Measurements from ENCODE around the gene PDE4D. TPM values are rescaled to one million over a fixed set of nuclear protein-coding genes. Genes with fewer than 3 reads are reported as not detected.
"Not testable (repeated sequence)": the region's sequence is repeated elsewhere in the genome, so short reads cannot be mapped to it uniquely, and the experiment has no call there.

The PDE4D gene
- total RNA-seq, 1 donor from 2014 or later, result 28.2 TPM

DNA sequence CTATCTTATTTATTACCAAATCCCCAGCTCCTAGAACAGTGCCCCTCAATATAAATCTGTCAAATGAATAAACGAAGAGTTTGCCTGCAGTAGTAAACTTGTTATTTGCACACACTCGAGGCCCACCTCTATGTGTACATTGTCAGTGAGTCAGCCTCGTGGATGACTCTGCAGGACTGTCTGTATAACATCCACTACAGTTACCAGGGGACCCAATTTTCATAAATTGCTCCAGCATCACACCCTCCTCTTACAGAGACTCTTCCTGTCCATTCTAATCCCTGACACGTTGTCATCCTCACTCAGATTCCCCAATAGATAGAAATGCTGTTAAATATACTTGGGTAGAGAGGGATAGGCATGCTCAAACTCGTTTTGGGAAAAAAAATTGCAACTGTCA is 832.1 kb downstream of the PDE4D start:
- Mint-ChIP-seq H3K9me3 (peaks cover 2% of the 10 kb centered on the region), H3K4me1 (no peaks in the 10 kb centered on the region), H3K27me3 (no peaks in the 10 kb centered on the region), H3K27ac (no peak overlapping the region), H3K4me3 (no peak overlapping the region), H3K36me3 (ENCODE audit: low read depth) (no peaks in the 10 kb centered on the region)
- intact Hi-C loops (cut with micrococcal nuclease), result no loop called here
- no peak for DNase-seq
- CTCF ChIA-PET, result no interaction called here
- ATAC-seq (ENCODE audit: low read depth), result no peak
- POLR2A ChIA-PET, result no interaction called here
- TF ChIP-seq, protein P1, sequence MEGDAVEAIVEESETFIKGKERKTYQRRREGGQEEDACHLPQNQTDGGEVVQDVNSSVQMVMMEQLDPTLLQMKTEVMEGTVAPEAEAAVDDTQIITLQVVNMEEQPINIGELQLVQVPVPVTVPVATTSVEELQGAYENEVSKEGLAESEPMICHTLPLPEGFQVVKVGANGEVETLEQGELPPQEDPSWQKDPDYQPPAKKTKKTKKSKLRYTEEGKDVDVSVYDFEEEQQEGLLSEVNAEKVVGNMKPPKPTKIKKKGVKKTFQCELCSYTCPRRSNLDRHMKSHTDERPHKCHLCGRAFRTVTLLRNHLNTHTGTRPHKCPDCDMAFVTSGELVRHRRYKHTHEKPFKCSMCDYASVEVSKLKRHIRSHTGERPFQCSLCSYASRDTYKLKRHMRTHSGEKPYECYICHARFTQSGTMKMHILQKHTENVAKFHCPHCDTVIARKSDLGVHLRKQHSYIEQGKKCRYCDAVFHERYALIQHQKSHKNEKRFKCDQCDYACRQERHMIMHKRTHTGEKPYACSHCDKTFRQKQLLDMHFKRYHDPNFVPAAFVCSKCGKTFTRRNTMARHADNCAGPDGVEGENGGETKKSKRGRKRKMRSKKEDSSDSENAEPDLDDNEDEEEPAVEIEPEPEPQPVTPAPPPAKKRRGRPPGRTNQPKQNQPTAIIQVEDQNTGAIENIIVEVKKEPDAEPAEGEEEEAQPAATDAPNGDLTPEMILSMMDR (IDR thresholded peaks at IDR 0.05), result no peak

DNA sequence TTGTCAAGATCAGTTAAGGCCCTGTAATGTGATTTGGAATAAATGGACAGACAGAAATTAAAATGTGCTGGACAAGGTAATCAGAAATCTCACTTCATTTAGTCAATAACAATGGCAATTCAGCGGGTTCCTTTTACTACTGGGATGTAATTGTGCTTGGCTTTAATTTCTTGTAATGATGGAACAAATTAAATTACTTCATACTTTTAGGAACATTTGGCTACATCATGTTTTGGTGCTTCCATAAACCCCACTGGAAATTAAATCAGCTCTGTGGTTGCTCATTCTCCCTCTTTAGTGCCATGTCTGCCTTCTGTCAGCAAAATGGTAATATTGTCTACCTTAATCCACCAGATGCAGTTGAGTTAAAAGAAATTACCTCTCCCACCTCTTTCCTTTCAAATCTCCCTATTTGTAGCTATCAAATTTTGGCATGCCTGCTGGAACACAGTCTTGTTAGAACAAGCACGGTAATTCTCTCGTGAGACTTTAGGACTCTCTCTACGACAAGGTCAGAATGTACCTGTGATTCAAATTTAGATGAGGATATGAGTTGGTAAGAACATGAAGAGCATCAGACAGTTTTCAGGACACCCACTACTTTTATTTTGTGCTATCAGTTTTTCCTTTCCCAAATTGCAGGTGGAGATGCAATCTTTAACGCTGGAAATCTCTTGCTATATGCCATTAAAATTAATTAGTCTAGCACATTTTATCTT is 834.4 kb downstream of the PDE4D start:
- Mint-ChIP-seq H3K9me3 (no peaks in the 10 kb centered on the region), H3K27me3 (no peaks in the 10 kb centered on the region), H3K27ac (no peak overlapping the region), H3K36me3 (ENCODE audit: low read depth) (no peaks in the 10 kb centered on the region), H3K4me1 (no peaks in the 10 kb centered on the region), H3K4me3 (no peak overlapping the region)
- ATAC-seq (ENCODE audit: low read depth) (no peak), DNase-seq (no peak)
- ChIA-PET CTCF (no interaction called here), POLR2A (no interaction called here)
- intact Hi-C loops (cut with micrococcal nuclease), result no loop called here
- TF ChIP-seq, protein P1 (IDR thresholded peaks at IDR 0.05), result no peak

DNA sequence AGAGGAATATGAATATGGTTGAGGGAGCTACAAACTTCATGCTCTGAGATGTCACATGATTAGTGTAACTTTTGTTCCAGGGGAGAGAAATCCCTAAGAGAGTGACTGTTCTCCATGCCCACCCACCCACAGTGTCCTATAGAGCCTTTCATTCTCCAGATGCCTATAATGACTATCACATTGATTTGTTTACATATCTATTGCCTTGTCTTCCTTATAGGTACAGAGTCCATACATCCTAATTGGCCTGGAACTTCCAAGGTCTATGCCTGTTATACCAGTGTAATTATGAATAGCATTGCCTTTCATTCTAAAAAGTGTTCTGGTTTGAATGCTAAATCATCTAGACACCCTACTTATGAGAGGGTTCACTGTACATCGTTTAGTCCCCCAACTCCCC is 835.3 kb downstream of the PDE4D start:
- Mint-ChIP-seq H3K9me3 (no peaks in the 10 kb centered on the region), H3K27me3 (no peaks in the 10 kb centered on the region), H3K4me1 (no peaks in the 10 kb centered on the region), H3K27ac (no peak overlapping the region), H3K4me3 (no peak overlapping the region), H3K36me3 (ENCODE audit: low read depth) (no peaks in the 10 kb centered on the region)
- ATAC-seq (ENCODE audit: low read depth), result no peak
- TF ChIP-seq, protein P1 (IDR thresholded peaks at IDR 0.05), result no peak
- ChIA-PET POLR2A (no interaction called here), CTCF (no interaction called here)
- DNase-seq, result no peak
- intact Hi-C loops (cut with micrococcal nuclease), result no loop called here

DNA sequence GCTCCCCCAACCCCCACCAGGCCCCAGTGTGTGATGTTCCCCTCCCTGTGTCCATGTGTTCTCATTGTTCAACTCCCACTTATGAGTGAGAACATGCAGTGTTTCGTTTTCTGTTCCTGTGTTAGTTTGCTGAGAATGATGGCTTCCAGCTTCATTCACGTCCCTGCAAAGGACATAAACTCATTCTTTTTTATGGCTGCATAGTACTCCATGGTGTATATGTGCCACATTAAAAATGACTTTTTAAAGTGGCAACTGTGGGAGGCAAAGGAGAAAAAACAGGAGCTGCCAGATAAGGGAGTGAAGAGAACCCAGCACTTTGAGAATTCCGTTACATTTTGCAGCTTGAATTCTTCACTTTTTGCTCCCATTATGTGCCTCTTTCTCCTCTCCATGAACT is 836.9 kb downstream of the PDE4D start:
- H3K9me3 Mint-ChIP-seq; POLR2A ChIA-PET; DNase-seq; intact Hi-C loops (cut with micrococcal nuclease); H3K27me3 Mint-ChIP-seq; ATAC-seq (ENCODE audit: low read depth); H3K36me3 Mint-ChIP-seq (ENCODE audit: low read depth); H3K4me1 Mint-ChIP-seq; CTCF ChIA-PET; H3K27ac Mint-ChIP-seq; H3K4me3 Mint-ChIP-seq: not testable (repeated sequence)

DNA sequence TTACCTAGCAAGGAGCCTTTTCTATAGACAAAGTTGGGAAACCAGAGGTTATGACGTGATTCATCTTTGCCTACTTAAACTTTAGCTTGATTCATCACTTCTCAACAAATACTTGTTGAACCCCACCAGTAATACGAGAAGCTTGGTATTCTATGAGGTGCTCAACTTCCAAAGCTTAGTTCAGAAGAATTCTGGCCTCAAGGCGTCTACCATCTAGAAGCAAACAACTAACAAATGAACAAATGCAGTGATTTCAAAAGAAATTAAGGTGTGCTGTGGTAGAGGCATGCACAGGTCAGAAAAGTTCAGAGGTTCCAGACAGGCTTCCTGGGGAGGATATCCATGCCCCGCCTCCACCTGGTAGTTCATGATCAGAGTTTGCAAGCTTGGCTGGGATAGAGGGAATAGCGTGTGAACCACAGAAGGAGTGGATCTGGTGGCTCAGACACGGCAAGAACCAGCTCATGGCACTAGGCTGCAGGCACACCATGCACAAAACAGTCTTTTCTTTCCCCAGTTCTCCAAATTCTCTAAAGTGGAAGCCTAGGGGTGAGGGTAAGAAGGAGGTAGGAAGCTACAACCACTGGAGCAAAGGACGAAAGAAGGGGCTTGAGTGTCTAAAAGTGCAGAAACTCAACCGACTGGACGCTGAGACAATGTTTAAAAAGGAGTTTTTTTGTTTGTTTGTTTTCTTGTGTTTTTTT is 837.6 kb downstream of the PDE4D start:
- CTCF ChIA-PET, result no interaction called here
- DNase-seq (no peak), ATAC-seq (ENCODE audit: low read depth) (no peak)
- intact Hi-C loops (cut with micrococcal nuclease), result no loop called here
- Mint-ChIP-seq H3K27me3 (no peaks in the 10 kb centered on the region), H3K9me3 (no peaks in the 10 kb centered on the region), H3K4me1 (no peaks in the 10 kb centered on the region), H3K4me3 (no peak overlapping the region), H3K36me3 (ENCODE audit: low read depth) (no peaks in the 10 kb centered on the region), H3K27ac (no peak overlapping the region)
- POLR2A ChIA-PET, result interaction anchor here (0.7 kb wide), 1 partner anchor 23 kb away, joined by 3 read pairs; no protein-coding TSS in a partner anchor
- TF ChIP-seq, protein P1 (IDR thresholded peaks at IDR 0.05), result no peak
